CD4-positive, alpha-beta T cell (primary cell): ENCODE results near the gene NHSL2. TPM values are rescaled to one million over a fixed set of nuclear protein-coding genes. Genes with fewer than 3 reads are reported as not detected.

ENCODE experiments used
- ATAC-seq: fragments of 200-7000 bp; cut with Tn5 transposase; one replicate; pipeline ENCODE4 v1.10.0; 2022; ENCODE audit warnings: mild to moderate bottlenecking; ENCODE audit not compliant: poor library complexity
- CTCF ChIA-PET: fragments of 350-600 bp; sonication (Branson Sonifier 250); formaldehyde crosslinking; loops from one replicate; lab custom pipeline; 2021; ENCODE audit warnings: antibody characterized with exemption, inconsistent platforms; lab: Charles Lee
- POLR2A ChIA-PET: fragments of 350-600 bp; sonication (Branson Sonifier 250); formaldehyde crosslinking; loops from one replicate; lab custom pipeline; 2021; ENCODE audit warnings: antibody characterized with exemption, inconsistent platforms; lab: Charles Lee
- DNase-seq, 14 experiments: peaks; one replicate each; pipeline ENCODE4 v3.0.0-alpha.2; 2013 to 2020; ENCODE audit warnings: mixed read lengths in 2 of 14
- H3K27ac ChIP-seq, 2 donors: one replicate each; pipeline versions ENCODE4 v1.5.1 to v1.7.0; 2013; ENCODE audit warnings: low read length in 2 of 2, low read depth in 1 of 2, mild to moderate bottlenecking in 1 of 2
- H3K27me3 ChIP-seq, 2 experiments: 1 replicate in 1 of 2; 2 replicates in 1 of 2; pipeline versions ENCODE4 v1.6.1 to v1.7.0; 2013; ENCODE audit warnings: low read length in 2 of 2, control low read depth in 1 of 2, mild to moderate bottlenecking in 1 of 2, moderate library complexity in 1 of 2; ENCODE audit not compliant: insufficient read depth in 2 of 2, control insufficient read depth in 1 of 2
- H3K36me3 ChIP-seq: one replicate; pipeline ENCODE4 v1.6.1; 2013; ENCODE audit warnings: low read length, control low read depth; ENCODE audit not compliant: insufficient read depth
- H3K4me1 ChIP-seq: one replicate; pipeline ENCODE4 v1.6.1; 2013; ENCODE audit warnings: low read length, control low read depth; ENCODE audit not compliant: insufficient read depth
- H3K4me3 ChIP-seq: one replicate; pipeline ENCODE4 v1.5.1; 2013; ENCODE audit warnings: mild to moderate bottlenecking, low read length, moderate library complexity
- H3K9me3 ChIP-seq, 2 experiments: 1 replicate in 1 of 2; 2 replicates in 1 of 2; pipeline versions ENCODE4 v1.6.1 to v1.7.0; 2013; ENCODE audit warnings: low read length in 2 of 2, mild to moderate bottlenecking in 2 of 2, control low read depth in 1 of 2, moderate library complexity in 1 of 2; ENCODE audit not compliant: control insufficient read depth in 1 of 2, insufficient read depth in 1 of 2
- H3K27ac Mint-ChIP-seq: one replicate; pipeline ENCODE4 v1.8.0; 2020; ENCODE audit warnings: mixed read lengths
- H3K27me3 Mint-ChIP-seq: one replicate; pipeline ENCODE4 v1.8.0; 2021; ENCODE audit warnings: mixed read lengths
- H3K36me3 Mint-ChIP-seq: one replicate; pipeline ENCODE4 v1.8.0; 2021; ENCODE audit warnings: low read depth, mixed read lengths
- H3K4me1 Mint-ChIP-seq: one replicate; pipeline ENCODE4 v1.8.0; 2021; ENCODE audit warnings: low read depth, mixed read lengths
- H3K4me3 Mint-ChIP-seq: one replicate; pipeline ENCODE4 v1.8.0; 2020; ENCODE audit warnings: mild to moderate bottlenecking, mixed read lengths
- H3K9me3 Mint-ChIP-seq: one replicate; pipeline ENCODE4 v1.8.0; 2020; ENCODE audit warnings: mixed read lengths
- CTCF ChIP-seq: fragments of 200-600 bp; IDR thresholded peaks from one replicate; pipeline ENCODE4 v1.8.0; 2022; ENCODE audit warnings: antibody characterized with exemption, mild to moderate bottlenecking
- intact Hi-C, 2 experiments: fragments of 100-400 bp; cut with DNase I in 1 of 2; cut with micrococcal nuclease in 1 of 2; formaldehyde crosslinking; loops; one replicate each; pipeline versions ENCODE4 v1.15.1 to v1.9.0; 2023 to 2025; cut with DNase I, micrococcal nuclease
- total RNA-seq, 174 experiments: library from RNA in 2 of 174; stranded (reverse) in 2 of 174; gene quantifications; one replicate each; pipeline ENCODE4 v1.2.3 and lab custom pipeline; 2021 to 2026

The NHSL2 gene
- total RNA-seq, 2 experiments from 2014 or later = 1.3 to 1.5 TPM

GRCh38 chrX:72114306-72114705 is 203.7 kb downstream of the NHSL2 start:
- intact Hi-C loops = no loop called here
- H3K27ac Mint-ChIP-seq = no peak overlapping the region
- TF ChIP-seq CTCF = no peak

GRCh38 chrX:72114807-72115206 is 204.2 kb downstream of the NHSL2 start:
- Histone ChIP-seq H3K27me3 (no peaks in the 10 kb centered on the region), H3K27ac (no peak overlapping the region), H3K9me3 (no peaks in the 10 kb centered on the region), H3K4me1 (peaks cover 37% of the 10 kb centered on the region), H3K4me3 (no peak overlapping the region), H3K36me3 (peaks cover 2% of the 10 kb centered on the region)
- no peak for ATAC-seq
- Mint-ChIP-seq H3K27ac (no peak overlapping the region), H3K36me3 (no peaks in the 10 kb centered on the region), H3K9me3 (no peaks in the 10 kb centered on the region), H3K27me3 (no peaks in the 10 kb centered on the region), H3K4me1 (no peaks in the 10 kb centered on the region), H3K4me3 (no peak overlapping the region)
- ChIA-PET POLR2A (no interaction called here), CTCF (interaction anchor here (1.6 kb wide), 1 partner anchor 12 kb away, joined by 11 read pairs; no protein-coding TSS in a partner anchor)
- no peak for TF ChIP-seq CTCF
- intact Hi-C loops = no loop called here
- no peak for DNase-seq

More at GRCh38 chrX:72114306-72114705, 203.7 kb downstream of the NHSL2 start:
- DNase-seq = no peak
- Histone ChIP-seq H3K4me3 (no peak overlapping the region), H3K36me3 (peaks cover 2% of the 10 kb centered on the region), H3K4me1 (peaks cover 38% of the 10 kb centered on the region), H3K27me3 (no peaks in the 10 kb centered on the region), H3K9me3 (no peaks in the 10 kb centered on the region), H3K27ac (no peak overlapping the region)
- H3K27me3 Mint-ChIP-seq = no peaks in the 10 kb centered on the region
- H3K4me1 Mint-ChIP-seq = no peaks in the 10 kb centered on the region
- H3K36me3 Mint-ChIP-seq = no peaks in the 10 kb centered on the region
- ChIA-PET POLR2A (no interaction called here), CTCF (interaction anchor here (1.6 kb wide), 1 partner anchor 12 kb away, joined by 11 read pairs; no protein-coding TSS in a partner anchor)
- no peak for ATAC-seq
- H3K4me3 Mint-ChIP-seq = no peak overlapping the region
- no peaks in the 10 kb centered on the region for H3K9me3 Mint-ChIP-seq

- ATAC-seq (no peak), DNase-seq (no peak)
- Mint-ChIP-seq H3K27me3 (no peaks in the 10 kb centered on the region), H3K36me3 (no peaks in the 10 kb centered on the region), H3K4me1 (no peaks in the 10 kb centered on the region), H3K9me3 (no peaks in the 10 kb centered on the region), H3K4me3 (no peak overlapping the region), H3K27ac (no peak overlapping the region)
- Histone ChIP-seq H3K27me3 (no peaks in the 10 kb centered on the region), H3K4me1 (peaks cover 33% of the 10 kb centered on the region), H3K27ac (no peak overlapping the region), H3K36me3 (peaks cover 2% of the 10 kb centered on the region), H3K9me3 (no peaks in the 10 kb centered on the region), H3K4me3 (no peak overlapping the region)
- intact Hi-C loops = no loop called here
- ChIA-PET CTCF (interaction anchor here (1.6 kb wide), 1 partner anchor 11 kb away, joined by 11 read pairs; no protein-coding TSS in a partner anchor), POLR2A (no interaction called here)
- no peak for TF ChIP-seq CTCF
These were observed 204.7 kb downstream of the NHSL2 start for GRCh38 chrX:72115380-72115779.
